NT2/D1 (cell line): ENCODE measurements around the gene TUSC2.

Experiments
- YY1 ChIP-seq: IDR thresholded peaks from 2 replicates; pipeline ENCODE4 v1.6.1; 2011; ENCODE audit not compliant: insufficient read length, insufficient read depth
- ZNF274 ChIP-seq: IDR thresholded peaks from 2 replicates; pipeline ENCODE4 v1.6.1; 2011; ENCODE audit warnings: mild to moderate bottlenecking, low read depth, low read length

DNA sequence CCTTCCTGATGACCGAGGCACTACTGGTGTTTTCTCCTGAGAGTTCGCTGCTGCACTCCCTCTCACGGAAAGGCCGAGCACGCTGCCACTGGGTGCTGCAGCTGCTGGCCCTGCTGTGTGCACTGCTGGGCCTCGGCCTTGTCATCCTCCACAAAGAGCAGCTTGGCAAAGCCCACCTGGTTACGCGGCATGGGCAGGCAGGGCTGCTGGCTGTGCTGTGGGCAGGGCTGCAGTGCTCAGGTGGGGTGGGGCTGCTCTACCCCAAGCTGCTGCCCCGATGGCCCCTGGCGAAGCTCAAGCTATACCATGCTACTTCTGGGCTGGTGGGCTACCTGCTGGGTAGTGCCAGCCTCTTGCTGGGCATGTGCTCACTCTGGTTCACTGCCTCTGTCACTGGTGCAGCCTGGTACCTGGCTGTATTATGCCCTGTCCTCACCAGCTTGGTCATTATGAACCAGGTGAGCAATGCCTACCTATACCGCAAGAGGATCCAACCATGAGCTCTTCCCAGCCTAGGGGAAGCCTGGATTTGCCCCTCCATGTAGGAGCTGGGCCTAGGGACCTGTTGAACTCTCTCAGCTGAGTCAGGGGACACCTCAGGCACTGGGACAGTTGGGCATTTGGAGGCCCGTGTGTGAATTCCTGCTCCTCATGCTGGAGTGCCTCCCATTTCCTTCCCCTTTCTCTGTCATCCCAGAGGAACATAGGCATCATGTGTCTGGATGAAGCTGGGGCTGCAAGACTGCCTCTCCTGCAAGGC is 25.4 kb upstream of the TUSC2 start:
- TF ChIP-seq ZNF274 (no peak), YY1 (no peak)
